Lower leg skin (tissue), 4 donors: ENCODE data around the gene RELL1. TPM values are rescaled to one million over a fixed set of nuclear protein-coding genes. Genes with fewer than 3 reads are reported as not detected.
A peak's percentile ranks its signal among the peaks of the same experiment; 100 is the strongest.

Experiments
- DNase-seq, 2 donors: peaks; one replicate each; pipeline ENCODE4 v3.0.0-alpha.2; 2019; ENCODE audit warnings: low spot score in 2 of 2
- H3K4me3 ChIP-seq: fragments of 200-600 bp; sonication (generic); 2 replicates; pipeline ENCODE4 v1.5.1; 2017; ENCODE audit warnings: mild to moderate bottlenecking, low read depth; ENCODE audit not compliant: poor library complexity, severe bottlenecking
- CTCF ChIP-seq, 3 donors: fragments of 450-650 bp; IDR thresholded peaks; one replicate each; pipeline ENCODE4 v1.5.1; 2016; ENCODE audit warnings: antibody characterized with exemption in 3 of 3, mild to moderate bottlenecking in 3 of 3, moderate library complexity in 2 of 3
- POLR2A ChIP-seq, 2 donors: fragments of 450-650 bp; IDR thresholded peaks; one replicate each; pipeline ENCODE4 v1.6.1; 2016 to 2017; ENCODE audit warnings: antibody characterized with exemption in 2 of 2, mild to moderate bottlenecking in 1 of 2, moderate library complexity in 1 of 2
- WGBS, 2 donors: methylation state at CpG; one replicate each; pipeline ENCODE4 v1.1.5; 2018; 5-methylcytosine and 5-hydroxymethylcytosine counted together
- intact Hi-C: fragments of 100-400 bp; cut with DNase I; formaldehyde crosslinking; loops from one replicate; pipeline ENCODE4 v1.15.0; 2023; ENCODE audit warnings: low total_unique reads
- total RNA-seq, 4 donors: library from RNA; depleted of rRNA; stranded (reverse); fragments of >200 nt; gene quantifications; one replicate each; pipeline ENCODE4 v1.1.0, GENCODE V29; 2016

Gene RELL1
- total RNA-seq, 4 donors from 2014 or later = 66.5 to 78.6 (median 73.7) TPM

- no peak overlapping the region for H3K4me3 ChIP-seq
- no peak for DNase-seq
- no peak for TF ChIP-seq CTCF (IDR thresholded peaks at IDR 0.05)
- TF ChIP-seq POLR2A (IDR thresholded peaks at IDR 0.05) = no peak
- intact Hi-C loops = no loop called here
These were observed 80.2 kb downstream of the RELL1 start for GRCh38 chr4:37605843-37606565.

DNA sequence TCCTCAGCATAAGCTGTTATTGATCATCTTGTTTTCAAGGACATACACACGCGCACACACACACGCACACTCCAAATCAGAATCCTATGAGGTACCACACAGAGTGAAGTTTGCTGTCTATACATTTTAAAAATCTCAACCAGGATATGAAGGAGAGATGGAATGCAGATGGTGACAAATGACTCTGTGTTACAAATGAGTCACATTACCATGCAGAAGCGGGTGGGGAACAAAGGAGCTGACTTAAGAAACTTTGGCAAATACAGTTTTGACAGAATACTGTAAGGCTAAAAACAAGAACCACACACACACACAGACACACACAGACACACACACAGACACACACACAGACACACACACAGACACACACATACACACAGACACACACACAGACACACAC, 81.7 kb downstream of the RELL1 start:
- intact Hi-C loops = no loop called here
- H3K4me3 ChIP-seq = no peak overlapping the region
- no peak for DNase-seq
- 80 to 81% methylated on average over 4 of the region's 4 CpGs for WGBS, 2 donors
- no peak for TF ChIP-seq CTCF (IDR thresholded peaks at IDR 0.05)
- no peak for TF ChIP-seq POLR2A (IDR thresholded peaks at IDR 0.05)

DNA sequence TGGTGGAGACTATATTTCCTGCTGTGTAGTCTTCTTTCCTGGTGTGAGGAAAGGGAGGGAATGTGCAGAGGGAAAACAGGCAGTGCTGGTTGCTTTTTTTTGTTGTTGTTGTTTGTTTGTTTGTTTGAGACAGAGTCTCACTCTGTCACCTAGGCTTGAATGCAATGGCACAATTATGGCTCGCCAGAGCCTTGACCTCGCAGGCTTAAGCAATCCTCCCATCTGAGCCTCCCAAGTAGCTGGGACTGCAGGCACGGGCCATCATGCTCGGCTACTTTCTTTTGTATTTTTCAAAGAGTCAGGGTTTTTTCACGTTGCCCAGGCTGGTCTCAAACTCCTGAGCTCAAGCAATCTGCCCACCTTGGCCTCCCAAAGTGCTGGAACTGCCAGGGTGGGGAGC, 82.5 kb downstream of the RELL1 start:
- 93 to 95% methylated on average over 5 of the region's 5 CpGs for WGBS, 2 donors
- intact Hi-C loops = loop anchor here (2.0 kb wide), 1 partner anchor 199 kb away; no protein-coding TSS in a partner anchor
- H3K4me3 ChIP-seq = no peak overlapping the region
- DNase-seq = no peak
- TF ChIP-seq POLR2A (IDR thresholded peaks at IDR 0.05) = no peak
- no peak for TF ChIP-seq CTCF (IDR thresholded peaks at IDR 0.05)

GRCh38 chr4:37603070-37603468, 83.1 kb downstream of the RELL1 start:
- intact Hi-C loops = loop anchor here (2.0 kb wide), 1 partner anchor 200 kb away; no protein-coding TSS in a partner anchor
- H3K4me3 ChIP-seq = no peak overlapping the region
- TF ChIP-seq CTCF (IDR thresholded peaks at IDR 0.05) = peak in 1 of 3 donors; percentile 78
- TF ChIP-seq POLR2A (IDR thresholded peaks at IDR 0.05) = no peak
- 4 to 5% methylated on average over 9 to 10 of the region's 10 CpGs for WGBS, 2 donors
- DNase-seq = peak; percentile 73 to 96

- TF ChIP-seq CTCF (IDR thresholded peaks at IDR 0.05) = no peak
- no peak for TF ChIP-seq POLR2A (IDR thresholded peaks at IDR 0.05)
- intact Hi-C loops = loop anchor here (2.0 kb wide), 1 partner anchor 200 kb away; no protein-coding TSS in a partner anchor
- DNase-seq = no peak
- no peak overlapping the region for H3K4me3 ChIP-seq
- 76 to 79% methylated on average over 17 to 18 of the region's 18 CpGs for WGBS, 2 donors
These were observed 83.6 kb downstream of the RELL1 start for GRCh38 chr4:37602454-37603069.
